ENCODE results near the gene SERPINB4.
"Not testable (repeated sequence)": the region's sequence is repeated elsewhere in the genome, so short reads cannot be mapped to it uniquely, and the experiment has no call there.

The SERPINB4 gene
- 0 reads per million in 2 donors for total RNA-seq

DNA sequence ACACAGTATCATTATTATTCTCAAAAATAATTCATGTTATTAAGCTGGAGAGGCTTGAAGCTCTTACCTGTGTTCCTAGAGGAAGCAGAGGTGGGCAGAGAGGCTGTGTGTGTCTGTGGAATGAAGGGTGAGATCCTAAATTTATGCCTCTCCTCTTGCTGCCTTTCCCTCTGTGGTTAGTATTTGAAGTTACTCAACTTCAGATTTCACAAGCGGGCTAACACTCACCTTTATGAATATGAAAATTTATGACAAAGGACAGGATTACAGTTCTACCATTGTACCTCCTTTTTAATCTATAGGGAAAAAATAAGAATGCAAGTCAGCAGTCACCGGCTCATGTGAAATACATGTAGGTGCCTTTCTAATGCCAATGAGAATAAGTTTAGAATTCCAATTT, at the start of gene SERPINB4:
TSS of gene SERPINB4 (minus strand) at position 115 of the 400 bp plus-strand sequence. CDS start 679 bp downstream, outside the sequence.
- not testable (repeated sequence) for DNase-seq

DNA sequence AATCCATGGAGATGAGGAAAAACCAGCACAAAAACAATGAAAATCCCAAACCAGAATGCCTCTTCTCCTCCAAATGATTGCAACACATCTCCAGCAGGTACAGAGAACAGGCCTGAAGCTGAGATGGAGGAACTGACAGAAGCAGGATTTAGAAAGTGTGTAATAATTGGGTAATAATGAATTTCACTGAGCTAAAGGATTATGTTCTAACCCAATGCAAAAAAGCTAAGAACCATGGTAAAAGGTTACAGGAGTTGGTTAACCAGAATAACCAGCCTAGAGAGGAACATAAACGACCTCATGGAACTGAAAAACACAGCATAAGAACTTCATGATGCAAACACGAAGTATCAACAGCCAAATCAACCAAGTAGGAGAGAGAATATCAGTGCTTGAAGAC, 45.0 kb upstream of the SERPINB4 start:
- DNase-seq: no peak

DNA sequence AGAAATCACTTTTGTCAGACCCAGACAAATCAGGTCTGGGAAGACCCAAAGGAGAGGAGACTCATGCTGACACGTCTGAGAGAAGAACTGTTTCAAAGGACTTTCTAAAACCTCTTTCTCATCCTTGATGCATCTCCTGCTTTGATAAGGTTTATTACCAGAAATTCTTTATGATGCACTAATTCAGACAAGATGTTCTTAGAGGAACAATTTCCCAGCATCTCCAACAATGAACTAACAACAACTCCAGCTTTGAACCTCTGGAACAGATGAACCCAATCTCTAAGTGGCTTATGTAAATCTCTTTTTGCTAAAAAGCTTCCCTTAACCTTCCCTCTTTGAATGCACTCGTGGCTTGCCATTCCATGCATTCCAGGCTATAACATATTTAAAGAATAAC, 42.8 kb upstream of the SERPINB4 start:
- no peak for DNase-seq

DNA sequence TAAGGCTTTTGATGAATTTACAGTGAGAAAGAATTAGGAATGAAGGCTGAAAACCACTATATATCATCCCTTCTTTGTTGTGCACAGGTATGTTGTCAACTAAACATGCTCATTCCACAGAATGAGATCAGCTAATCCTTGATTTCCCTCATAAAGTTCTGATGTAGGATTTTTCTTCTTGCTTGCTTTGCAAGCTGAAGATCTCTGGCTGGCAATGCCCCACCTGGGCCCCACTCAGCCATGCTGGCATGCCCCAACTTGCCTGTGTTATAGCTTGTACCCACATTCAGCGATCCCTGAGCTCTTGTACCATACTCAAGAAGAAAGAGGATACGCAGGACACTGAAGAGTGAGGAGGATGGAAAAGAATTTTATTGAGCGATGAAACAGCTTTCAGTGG, 40.7 kb upstream of the SERPINB4 start:
- DNase-seq: no peak

DNA sequence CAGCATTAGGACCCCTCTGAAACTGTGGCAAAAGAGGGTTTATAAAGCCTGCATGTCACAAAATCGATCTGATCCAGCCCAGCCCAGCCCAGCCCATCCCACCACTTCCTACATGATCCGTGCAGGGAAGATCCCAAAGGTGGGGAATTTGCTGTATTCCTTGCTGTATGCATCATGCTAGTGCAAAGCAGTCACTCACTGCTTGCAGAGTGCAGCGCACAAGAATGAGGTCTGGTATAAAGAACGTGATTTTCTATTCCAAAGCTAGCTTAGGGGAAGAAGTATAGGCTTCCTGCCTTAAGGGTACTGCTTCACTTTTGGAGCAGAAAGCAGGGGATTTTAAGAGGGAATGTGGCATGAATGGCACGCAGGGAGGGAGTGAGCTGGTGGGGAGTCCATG, 39.8 kb upstream of the SERPINB4 start:
- no peak for DNase-seq

DNA sequence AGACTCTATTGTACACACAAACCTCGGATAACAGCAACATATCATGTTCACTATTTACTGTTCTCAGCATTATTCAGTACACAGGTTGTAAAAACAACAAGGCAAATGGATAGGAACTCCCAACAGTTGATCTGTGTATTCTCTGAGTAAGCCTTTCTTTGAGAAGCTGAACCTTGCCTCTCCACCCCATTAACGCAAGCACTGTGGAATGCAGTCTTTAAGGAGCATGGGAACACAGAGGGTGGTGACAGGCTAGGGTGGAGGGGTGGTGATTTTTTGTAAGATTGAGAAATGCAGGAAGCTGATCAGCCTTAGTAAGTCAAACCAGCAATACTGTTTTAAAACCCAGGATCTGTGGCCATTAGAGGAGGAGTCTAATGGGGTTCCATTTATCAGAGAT, 39.1 kb upstream of the SERPINB4 start:
- DNase-seq: no peak

DNA sequence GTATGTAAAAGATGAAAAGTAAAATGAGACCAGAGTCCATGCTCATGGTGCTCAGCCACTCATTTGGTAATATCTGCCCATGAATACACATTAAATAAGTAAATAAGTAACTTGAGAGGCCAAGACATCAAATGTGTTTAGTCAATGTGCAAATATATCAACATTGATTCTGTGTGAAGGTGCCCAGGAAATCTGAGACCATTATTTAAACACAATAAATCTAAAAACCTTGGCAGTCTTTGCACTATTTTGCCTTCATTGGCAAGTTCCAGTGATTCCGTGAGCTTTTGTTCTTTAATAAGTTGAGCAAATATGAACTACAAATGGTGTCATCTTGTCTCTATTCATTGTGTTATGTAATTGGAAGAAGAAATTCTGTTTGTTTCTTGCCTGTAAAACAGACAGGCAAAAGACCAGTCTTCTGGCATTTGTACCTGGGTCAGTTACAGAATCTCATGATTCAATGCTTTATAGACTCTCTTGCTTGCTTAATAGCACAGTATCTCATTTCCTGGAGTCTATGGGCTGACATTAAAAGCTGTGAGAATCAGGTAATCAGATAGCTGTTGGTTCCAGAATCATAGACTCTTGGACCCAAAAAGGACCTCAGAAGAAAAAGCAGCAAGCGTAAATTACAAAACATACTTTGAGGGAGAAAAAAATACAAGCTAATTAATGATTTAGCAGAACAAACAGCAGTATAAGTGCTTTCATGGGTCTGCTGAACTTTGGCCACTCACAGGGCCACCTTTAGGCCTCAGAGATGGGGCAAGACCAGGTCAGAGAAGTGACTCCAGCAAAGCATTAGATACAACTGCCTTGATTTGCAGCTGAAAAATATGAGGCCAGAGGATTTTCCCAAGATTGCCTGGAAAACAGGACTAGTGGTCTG, 37.6 kb upstream of the SERPINB4 start:
- no peak for DNase-seq

DNA sequence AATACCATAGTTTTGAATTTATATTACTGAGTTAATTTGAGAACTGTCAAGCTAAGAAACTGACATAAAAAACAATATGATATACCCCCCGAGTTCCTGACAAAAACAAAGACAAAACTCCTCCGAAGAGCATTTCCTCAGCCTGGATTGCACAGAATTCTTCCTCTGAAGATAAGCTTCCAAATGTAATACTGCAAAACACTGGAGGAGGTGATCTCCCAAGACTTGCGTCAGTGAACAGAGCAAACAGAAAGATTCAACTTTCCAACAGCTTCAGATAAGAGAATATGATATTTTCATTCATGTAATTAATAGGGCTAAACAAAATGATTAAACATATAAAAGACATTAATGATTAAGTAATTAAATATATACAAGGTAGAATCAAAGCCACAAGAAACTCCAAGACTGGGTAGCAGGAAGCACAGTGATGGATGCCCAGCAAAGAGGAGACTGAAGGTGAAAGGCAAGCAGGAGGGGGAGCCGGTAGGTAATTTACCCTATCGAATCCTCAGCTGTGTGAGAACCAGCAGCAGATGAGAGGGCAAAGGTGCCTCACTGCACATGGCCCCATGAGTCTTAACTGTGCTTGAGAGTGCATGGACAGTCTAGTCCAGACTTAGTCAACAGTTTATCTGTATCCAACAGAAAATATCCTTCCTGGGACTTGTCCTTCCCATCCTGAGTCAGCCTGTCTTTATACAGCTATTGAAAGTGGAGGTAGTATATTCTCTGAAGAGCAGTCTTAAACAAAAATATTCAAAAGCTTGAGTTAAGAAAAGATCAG, 36.0 kb upstream of the SERPINB4 start:
- DNase-seq: no peak

DNA sequence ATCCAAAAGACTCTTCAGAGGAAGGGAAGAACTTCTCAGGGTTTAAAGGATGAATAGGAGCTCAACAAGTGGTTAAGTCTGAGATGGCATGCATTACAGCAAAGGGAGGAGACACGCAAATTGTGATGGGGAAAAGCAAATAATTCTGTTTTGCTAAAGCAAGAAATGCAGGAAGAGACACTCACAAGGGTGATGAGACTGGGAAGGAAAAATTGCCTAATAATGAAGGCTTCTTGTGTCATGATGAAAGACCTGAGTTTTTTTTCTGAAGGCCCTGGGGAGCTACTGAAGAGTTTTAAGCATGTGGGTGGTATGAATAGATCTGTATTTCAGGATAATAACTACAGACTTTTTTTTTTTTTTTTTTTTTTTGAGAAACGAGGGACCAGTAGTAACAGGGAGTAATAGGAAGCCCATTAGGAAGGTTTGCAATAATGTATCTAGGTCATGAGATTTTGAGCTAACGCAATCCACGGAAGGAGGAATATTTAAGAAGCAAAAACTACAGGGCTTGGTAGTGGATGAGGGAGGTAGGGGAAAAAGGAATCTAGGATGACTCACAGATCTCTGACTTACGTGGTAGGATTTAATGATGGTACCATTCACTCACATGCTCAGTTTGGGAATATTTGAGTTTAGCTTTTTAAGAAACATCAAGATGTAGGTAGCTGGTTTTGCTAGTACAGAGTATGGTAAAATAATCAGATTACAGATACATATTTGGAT, 33.6 kb upstream of the SERPINB4 start:
- DNase-seq: no peak

DNA sequence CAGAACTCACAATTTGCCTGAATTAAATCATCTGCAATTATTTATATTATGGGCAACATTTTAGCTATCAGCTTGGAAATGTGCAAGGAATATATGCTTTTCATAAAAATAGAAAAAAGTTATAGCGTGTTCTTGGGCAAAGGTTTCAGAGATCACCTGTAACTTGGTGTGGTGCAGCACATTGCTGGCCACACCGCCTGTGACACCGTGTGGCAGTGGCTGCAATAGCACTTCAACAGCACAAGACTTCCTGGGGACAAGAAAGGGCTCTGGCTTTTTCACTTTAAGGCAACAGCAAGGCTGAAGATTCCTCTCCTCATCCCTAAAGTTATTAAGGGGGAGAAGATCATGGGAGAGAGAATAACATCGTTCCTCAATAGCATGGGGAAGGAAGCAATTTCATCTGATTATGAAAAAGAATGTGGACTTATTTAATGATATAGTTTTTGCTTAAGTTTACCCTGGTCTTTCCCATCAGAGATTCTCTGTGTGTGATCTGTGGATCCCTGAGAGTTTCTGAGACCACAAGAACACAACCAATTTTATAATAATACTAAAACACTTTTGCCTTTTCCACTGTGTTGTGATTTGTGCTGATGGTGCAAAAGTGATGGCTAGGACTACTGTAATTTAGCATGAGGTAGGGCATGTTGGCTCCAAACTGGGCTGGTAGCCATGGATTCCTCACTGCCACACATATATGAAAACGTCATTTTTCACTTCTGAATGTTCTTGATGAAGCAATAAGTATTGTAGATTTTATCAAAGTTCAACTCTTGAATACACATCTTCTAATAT, 32.7 kb upstream of the SERPINB4 start:
- no peak for DNase-seq

DNA sequence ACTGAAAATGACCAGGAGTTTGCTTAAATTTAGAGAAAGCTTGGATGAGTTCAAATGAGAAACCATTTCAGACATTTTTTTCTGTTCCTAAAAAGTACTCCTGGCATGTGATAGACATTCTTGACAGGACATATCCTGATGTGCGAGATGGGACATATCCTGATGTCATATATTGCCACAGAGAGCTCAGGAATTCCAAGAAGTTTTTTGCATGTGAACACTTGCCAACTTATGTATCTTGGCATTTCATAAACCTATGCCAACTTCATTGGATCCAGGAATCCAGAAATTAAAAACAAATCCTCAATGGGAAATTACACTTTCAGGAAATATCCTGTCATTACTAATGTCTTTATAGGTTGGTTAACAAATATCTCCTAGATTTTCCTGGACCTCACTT, 20.5 kb upstream of the SERPINB4 start:
- DNase-seq: no peak

DNA sequence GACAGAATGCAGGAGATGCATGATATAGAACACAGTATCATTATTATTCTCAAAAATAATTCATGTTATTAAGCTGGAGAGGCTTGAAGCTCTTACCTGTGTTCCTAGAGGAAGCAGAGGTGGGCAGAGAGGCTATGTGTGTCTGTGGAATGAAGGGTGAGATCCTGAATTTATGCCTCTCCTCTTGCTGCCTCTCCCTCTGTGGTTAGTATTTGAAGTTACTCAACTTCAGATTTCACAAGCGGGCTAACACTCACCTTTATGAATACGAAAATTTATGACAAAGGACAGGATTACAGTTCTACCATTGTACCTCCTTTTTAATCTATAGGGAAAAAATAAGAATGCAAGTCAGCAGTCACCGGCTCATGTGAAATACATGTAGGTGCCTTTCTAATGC, 17.7 kb upstream of the SERPINB4 start, which contains the start of gene SERPINB3:
TSS of gene SERPINB3 (minus strand) at position 144 of the 400 bp plus-strand sequence. CDS start 677 bp downstream, outside the sequence.
- DNase-seq: not testable (repeated sequence)

DNA sequence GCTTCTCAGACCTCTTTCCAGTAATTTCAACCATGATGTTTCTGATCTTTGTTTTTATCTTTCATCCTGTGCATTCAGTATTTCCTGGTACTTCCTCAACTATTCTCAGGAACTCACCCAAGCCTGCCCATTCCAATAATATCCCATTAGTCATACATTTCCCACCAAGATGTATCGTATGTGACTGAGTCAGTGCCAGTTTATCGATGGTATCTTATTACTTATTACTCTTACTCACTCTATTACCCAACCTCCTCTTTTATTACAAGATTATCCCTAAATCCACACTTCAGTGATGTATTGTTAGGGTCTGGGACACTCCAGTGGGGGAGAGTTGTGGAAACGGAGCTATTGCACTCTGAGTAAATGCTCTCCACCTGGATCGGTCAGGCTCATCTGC, 14.9 kb upstream of the SERPINB4 start:
- DNase-seq: not testable (repeated sequence)

DNA sequence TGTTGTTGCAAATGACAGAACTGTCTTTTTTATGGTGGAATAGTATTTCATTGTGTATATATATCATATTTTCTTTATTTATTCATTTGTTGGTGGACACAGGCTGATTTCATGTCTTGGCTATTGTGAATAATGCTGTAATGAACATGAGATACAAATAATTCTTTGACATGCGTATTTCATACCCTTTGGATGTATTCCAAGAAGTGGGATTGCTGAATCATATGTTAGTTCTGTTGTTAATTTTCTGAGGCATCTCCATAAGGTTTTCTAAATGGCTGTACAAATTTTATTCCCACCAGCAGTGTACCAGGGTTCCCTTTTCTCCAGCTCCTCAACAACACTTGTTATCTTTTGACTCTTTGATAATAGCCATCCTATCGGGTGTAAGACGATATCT, 6.2 kb upstream of the SERPINB4 start:
- DNase-seq: not testable (repeated sequence)

DNA sequence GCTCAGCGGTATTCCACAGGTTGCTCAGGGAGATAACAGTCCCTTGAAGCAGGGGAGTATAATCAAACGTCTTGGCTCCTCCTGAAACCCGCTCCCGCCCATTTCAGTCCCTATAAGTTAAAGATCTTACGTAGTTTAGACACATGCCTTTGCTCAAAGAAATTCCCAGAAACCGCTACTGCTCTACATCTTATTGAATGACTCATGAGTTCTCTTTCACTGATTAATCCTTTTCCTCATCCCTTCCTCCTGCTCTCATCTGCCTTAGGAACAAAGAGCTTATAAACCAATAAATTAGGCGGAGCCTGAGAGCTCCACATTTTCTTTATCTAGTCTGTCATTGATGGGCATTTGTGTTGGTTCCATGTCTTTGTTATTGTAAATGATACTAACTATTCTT, 4.2 kb upstream of the SERPINB4 start:
- no peak for DNase-seq

DNA sequence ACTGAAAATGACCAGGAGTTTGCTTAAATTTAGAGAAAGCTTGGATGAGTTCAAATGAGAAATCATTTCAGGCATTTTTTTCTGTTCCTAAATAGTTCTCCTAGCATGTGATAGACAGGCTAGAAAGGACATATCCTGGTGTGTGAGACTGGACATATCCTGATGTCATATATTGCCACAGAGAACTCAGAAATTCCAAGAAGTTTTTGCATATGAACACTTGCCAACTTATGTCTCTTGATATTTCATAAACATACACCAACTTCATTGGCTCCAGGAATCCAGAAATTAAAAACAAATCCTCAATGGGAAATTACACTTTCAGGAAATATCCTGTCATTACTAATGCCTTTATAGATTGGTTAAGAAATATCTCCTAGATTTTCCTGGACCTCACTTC, 2.9 kb upstream of the SERPINB4 start:
- no peak for DNase-seq

DNA sequence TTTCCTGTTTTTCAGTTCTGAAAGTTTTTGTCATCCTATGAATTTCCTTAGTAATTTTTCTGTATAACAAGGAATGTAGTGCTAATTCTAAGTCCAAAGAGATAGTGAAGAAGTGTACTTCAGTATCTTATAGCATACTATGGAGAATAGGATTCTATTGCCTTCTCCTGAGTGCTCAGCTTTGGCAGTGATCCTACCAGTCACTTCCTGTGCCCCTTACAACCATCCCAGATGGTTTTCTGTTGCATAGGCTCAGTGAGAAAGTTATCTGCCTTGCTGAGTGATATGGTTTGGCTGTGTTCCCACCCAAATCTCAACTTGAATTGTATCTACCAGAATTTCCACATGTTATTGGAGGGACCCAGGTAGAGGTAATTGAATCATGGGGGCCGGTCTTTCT, 638 bp upstream of the SERPINB4 start:
- not testable (repeated sequence) for DNase-seq

DNA sequence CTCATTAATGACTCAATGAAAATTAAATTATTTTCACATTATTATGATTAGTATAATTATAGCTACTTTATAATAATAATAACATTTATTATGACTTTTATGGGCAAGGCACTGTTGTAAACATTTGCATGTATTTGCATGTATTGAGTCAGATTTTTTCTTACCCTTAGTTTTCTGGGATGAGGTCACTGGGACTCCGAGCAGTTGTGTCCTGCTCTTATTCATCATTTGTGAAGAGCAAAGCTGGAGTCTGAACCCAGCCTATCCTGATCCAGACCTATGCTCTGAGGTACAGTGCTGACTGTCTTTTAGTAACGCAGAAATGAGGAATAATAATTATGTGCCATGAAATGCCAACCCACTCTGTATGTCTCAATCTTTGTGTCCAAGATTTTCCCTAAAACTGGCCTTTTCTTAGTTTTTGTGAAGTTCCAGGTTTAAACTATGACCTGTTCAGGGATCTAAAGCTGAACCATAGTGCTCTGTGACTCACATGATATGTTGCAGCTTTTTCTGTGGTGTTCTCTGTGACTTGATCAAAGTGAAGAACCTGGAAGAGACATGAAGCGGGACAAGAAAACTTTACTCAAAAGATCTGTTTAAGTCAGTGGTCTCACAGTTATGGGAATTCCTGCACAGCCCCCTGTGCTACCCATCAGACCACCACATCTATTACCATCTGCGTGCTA, 1.2 kb downstream of the SERPINB4 start:
- DNase-seq: not testable (repeated sequence)

DNA sequence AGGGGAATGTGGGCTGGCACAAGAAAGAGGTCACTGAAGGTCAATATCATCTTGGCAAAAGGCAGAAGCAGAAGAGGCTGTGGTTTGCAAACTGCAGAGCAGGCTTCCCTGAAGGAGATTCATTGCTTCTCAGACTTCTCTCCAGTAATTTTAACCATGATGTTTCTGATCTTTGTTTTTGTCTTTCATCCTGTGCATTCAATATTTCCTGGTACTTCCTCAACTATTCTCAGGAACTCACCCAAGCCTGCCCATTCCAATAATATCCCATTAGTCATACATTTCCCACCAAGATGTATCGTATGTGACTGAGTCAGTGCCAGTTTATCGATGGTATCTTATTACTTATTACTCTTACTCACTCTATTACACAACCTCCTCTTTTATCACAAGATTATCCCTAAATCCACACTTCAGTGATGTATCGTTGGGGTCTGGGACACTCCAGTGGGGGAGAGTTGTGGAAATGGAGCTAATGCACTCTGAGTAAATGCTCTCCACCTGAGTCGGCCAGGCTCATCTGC, 2.8 kb downstream of the SERPINB4 start:
- DNase-seq: not testable (repeated sequence)

DNA sequence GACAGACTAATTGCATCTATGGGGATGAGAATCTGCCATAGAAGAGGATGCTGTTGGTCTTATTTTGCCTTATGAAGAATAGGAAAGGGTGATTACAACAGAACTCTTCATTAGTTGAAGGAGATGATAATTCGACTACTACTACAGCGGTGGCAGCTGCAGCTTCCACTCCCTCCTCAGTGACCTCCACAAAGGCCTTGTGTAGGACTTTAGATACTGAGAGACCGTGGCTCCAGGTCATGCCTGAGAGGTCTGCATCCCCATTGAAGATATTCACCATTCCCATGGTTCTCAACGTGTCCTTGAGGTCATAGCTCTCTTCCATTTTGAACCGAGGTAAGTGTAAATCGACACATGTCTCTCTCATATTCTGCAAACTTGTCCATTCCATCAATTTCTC, 6.4 kb downstream of the SERPINB4 start:
- DNase-seq: no peak

DNA sequence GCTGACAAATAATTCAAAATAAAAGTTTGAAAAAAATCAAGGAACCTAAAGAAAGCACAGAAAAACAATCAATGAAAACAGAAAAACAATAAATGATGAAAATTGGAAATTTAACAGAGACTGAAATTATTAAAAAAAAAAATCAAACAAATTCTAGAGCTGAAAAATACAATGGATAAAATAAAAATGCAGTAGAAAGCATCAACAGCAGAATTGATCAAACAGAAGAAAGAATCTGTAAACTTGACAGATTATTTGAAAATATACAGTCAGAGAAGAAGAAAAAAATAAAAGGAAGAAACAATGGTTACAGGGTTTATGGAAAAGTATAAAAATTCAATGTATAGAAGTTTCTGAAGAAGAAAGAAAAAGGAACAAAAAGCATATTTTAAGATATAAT, 16.2 kb downstream of the SERPINB4 start:
- DNase-seq: no peak
